ENCODE measurements around the gene STX8. TPM values are rescaled to one million over a fixed set of nuclear protein-coding genes. Genes with fewer than 3 reads are reported as not detected.
"Not testable (repeated sequence)": the region's sequence is repeated elsewhere in the genome, so short reads cannot be mapped to it uniquely, and the experiment has no call there.

The STX8 gene
- total RNA-seq, 8 experiments from 2014 or later = 44.1 to 98.1 (median 63.8) TPM

GRCh38 chr17:9339482-9339881, 236.1 kb downstream of the STX8 start:
- in situ Hi-C loops (cut with MboI; ENCODE audit: low pct_unique_long_range_greater_than_20kb in 2 of 9, low sequenced_read_pairs in 9 of 9, unreplicated experiment in 9 of 9) = loop anchor here in 1 of 9 experiments (25.0 kb wide), 1 partner anchor 102 kb away; no protein-coding TSS in a partner anchor
- not testable (repeated sequence) for H3K27ac ChIP-seq; H3K4me3 ChIP-seq; ATAC-seq (replicated peaks in 6 of 8)
- peaks cover 6 to 13% of the 10 kb centered on the region in 2 donors for H3K4me1 ChIP-seq (replicated peaks in 1 of 2)
- 17 to 100% (median 90%) methylated on average over 1 to 7 of the region's 10 CpGs; no CpG with 5 or more reads in 1 of the 10 experiments for WGBS, 10 experiments

- no peak for ATAC-seq (replicated peaks in 6 of 8)
- peaks cover 9 to 15% of the 10 kb centered on the region in 2 donors for H3K4me1 ChIP-seq (replicated peaks in 1 of 2)
- no peak overlapping the region for H3K27ac ChIP-seq
- 30 to 100% (median 79%) methylated on average over 1 to 2 of the region's 2 CpGs; no CpG with 5 or more reads in 1 of the 10 experiments for WGBS, 10 experiments
- in situ Hi-C loops (cut with MboI; ENCODE audit: low pct_unique_long_range_greater_than_20kb in 2 of 9, low sequenced_read_pairs in 9 of 9, unreplicated experiment in 9 of 9) = loop anchor here in 1 of 9 experiments (25.0 kb wide), 1 partner anchor 100 kb away; no protein-coding TSS in a partner anchor
- H3K4me3 ChIP-seq = no peak overlapping the region
Observed at GRCh38 chr17:9336817-9337216, 238.8 kb downstream of the STX8 start.

GRCh38 chr17:9334536-9335446, 240.8 kb downstream of the STX8 start:
- Histone ChIP-seq H3K27ac (no peak overlapping the region), H3K4me1 (replicated peaks in 1 of 2) (peaks cover 29% of the 10 kb centered on the region in 2 donors), H3K4me3 (no peak overlapping the region)
- no peak for ATAC-seq (replicated peaks in 6 of 8)
- 69 to 100% (median 85%) methylated on average over 1 to 10 of the region's 10 CpGs for WGBS, 10 experiments
- in situ Hi-C loops (cut with MboI; ENCODE audit: low pct_unique_long_range_greater_than_20kb in 2 of 9, low sequenced_read_pairs in 9 of 9, unreplicated experiment in 9 of 9) = loop anchor here in 1 of 9 experiments (25.0 kb wide), 1 partner anchor 97 kb away; no protein-coding TSS in a partner anchor

- in situ Hi-C loops (cut with MboI; ENCODE audit: low pct_unique_long_range_greater_than_20kb in 2 of 9, low sequenced_read_pairs in 9 of 9, unreplicated experiment in 9 of 9) = loop anchor here in 1 of 9 experiments (25.0 kb wide), 1 partner anchor 95 kb away; no protein-coding TSS in a partner anchor
- 20 to 94% (median 53%) methylated on average over 1 to 6 of the region's 6 CpGs; no CpG with 5 or more reads in 1 of the 10 experiments for WGBS, 10 experiments
- peak in 5 of 8 experiments; percentile 37 to 78 (median 70) for ATAC-seq (replicated peaks in 6 of 8)
- peak overlapping the region; percentile 61 to 76 for H3K27ac ChIP-seq
- H3K4me1 ChIP-seq (replicated peaks in 1 of 2) = peaks cover 31 to 33% of the 10 kb centered on the region in 2 donors
- no peak overlapping the region for H3K4me3 ChIP-seq
Observed at GRCh38 chr17:9332132-9332494, 243.5 kb downstream of the STX8 start.

- 0 to 91% (median 22%) methylated on average over 1 to 15 of the region's 16 CpGs for WGBS, 10 experiments
- H3K27ac ChIP-seq = peak overlapping the region; percentile 61 to 76
- in situ Hi-C loops (cut with MboI; ENCODE audit: low pct_unique_long_range_greater_than_20kb in 2 of 9, low sequenced_read_pairs in 9 of 9, unreplicated experiment in 9 of 9) = loop anchor here in 1 of 9 experiments (25.0 kb wide), 1 partner anchor 94 kb away; no protein-coding TSS in a partner anchor
- peak in 5 of 8 experiments; percentile 54 to 79 (median 70) for ATAC-seq (replicated peaks in 6 of 8)
- H3K4me3 ChIP-seq = peak overlapping the region in 3 of 5 donors; percentile 3 to 6 (median 4)
- H3K4me1 ChIP-seq (replicated peaks in 1 of 2) = peaks cover 31 to 33% of the 10 kb centered on the region in 2 donors
Observed at GRCh38 chr17:9331279-9332131, 244.1 kb downstream of the STX8 start.

- in situ Hi-C loops (cut with MboI; ENCODE audit: low pct_unique_long_range_greater_than_20kb in 2 of 9, low sequenced_read_pairs in 9 of 9, unreplicated experiment in 9 of 9) = loop anchor here in 1 of 9 experiments (25.0 kb wide), 1 partner anchor 93 kb away; no protein-coding TSS in a partner anchor
- H3K27ac ChIP-seq = peak overlapping the region; percentile 61 to 76
Observed at GRCh38 chr17:9330611-9331271, 244.9 kb downstream of the STX8 start.

GRCh38 chr17:9330141-9330540, 245.5 kb downstream of the STX8 start:
- H3K4me1 ChIP-seq (replicated peaks in 1 of 2) = peaks cover 31 to 33% of the 10 kb centered on the region in 2 donors
- peak in 5 of 8 experiments; percentile 27 to 45 (median 38) for ATAC-seq (replicated peaks in 6 of 8)
- 10 to 100% (median 58%) methylated on average over 1 to 4 of the region's 5 CpGs; no CpG with 5 or more reads in 2 of the 10 experiments for WGBS, 10 experiments

More at GRCh38 chr17:9330611-9331271, 244.9 kb downstream of the STX8 start:
- peaks cover 31 to 33% of the 10 kb centered on the region in 2 donors for H3K4me1 ChIP-seq (replicated peaks in 1 of 2)
- peak overlapping the region in 2 of 5 donors; percentile 1 to 4 for H3K4me3 ChIP-seq
- ATAC-seq (replicated peaks in 6 of 8) = peak in 6 of 8 experiments; percentile 14 to 60 (median 50)
- WGBS, 10 experiments = 36 to 97% (median 51%) methylated on average over 3 to 9 of the region's 21 CpGs; no CpG with 5 or more reads in 1 of the 10 experiments

GRCh38 chr17:9329251-9329921, 246.2 kb downstream of the STX8 start:
- peaks cover 31 to 33% of the 10 kb centered on the region in 2 donors for H3K4me1 ChIP-seq (replicated peaks in 1 of 2)
- WGBS, 10 experiments = 76 to 100% (median 89%) methylated on average over 1 to 9 of the region's 9 CpGs; no CpG with 5 or more reads in 2 of the 10 experiments
- H3K27ac ChIP-seq = no peak overlapping the region
- H3K4me3 ChIP-seq = no peak overlapping the region
- in situ Hi-C loops (cut with MboI; ENCODE audit: low pct_unique_long_range_greater_than_20kb in 2 of 9, low sequenced_read_pairs in 9 of 9, unreplicated experiment in 9 of 9) = loop anchor here in 1 of 9 experiments (25.0 kb wide), 1 partner anchor 92 kb away; no protein-coding TSS in a partner anchor
- ATAC-seq (replicated peaks in 6 of 8) = no peak

More at GRCh38 chr17:9330141-9330540, 245.5 kb downstream of the STX8 start:
- in situ Hi-C loops (cut with MboI; ENCODE audit: low pct_unique_long_range_greater_than_20kb in 2 of 9, low sequenced_read_pairs in 9 of 9, unreplicated experiment in 9 of 9) = loop anchor here in 1 of 9 experiments (25.0 kb wide), 1 partner anchor 93 kb away; no protein-coding TSS in a partner anchor
- peak overlapping the region; percentile 61 to 76 for H3K27ac ChIP-seq
- H3K4me3 ChIP-seq = no peak overlapping the region

GRCh38 chr17:9324864-9325263, 250.8 kb downstream of the STX8 start:
- ATAC-seq (replicated peaks in 6 of 8) = peak in 4 of 8 experiments; percentile 4 to 84 (median 56)
- peaks cover 16 to 19% of the 10 kb centered on the region in 2 donors for H3K4me1 ChIP-seq (replicated peaks in 1 of 2)
- H3K4me3 ChIP-seq = no peak overlapping the region
- in situ Hi-C loops (cut with MboI; ENCODE audit: low pct_unique_long_range_greater_than_20kb in 2 of 9, low sequenced_read_pairs in 9 of 9, unreplicated experiment in 9 of 9) = loop anchor here in 1 of 9 experiments (25.0 kb wide), 1 partner anchor 88 kb away; no protein-coding TSS in a partner anchor
- no peak overlapping the region for H3K27ac ChIP-seq
- WGBS, 10 experiments = 74 to 100% (median 90%) methylated on average over 1 to 4 of the region's 4 CpGs

- Histone ChIP-seq H3K27ac (peak overlapping the region; percentile 12 to 54), H3K4me3 (no peak overlapping the region), H3K4me1 (replicated peaks in 1 of 2) (peaks cover 13 to 14% of the 10 kb centered on the region in 2 donors)
- 25 to 100% (median 55%) methylated on average over 1 to 2 of the region's 2 CpGs; no CpG with 5 or more reads in 5 of the 10 experiments for WGBS, 10 experiments
- in situ Hi-C loops (cut with MboI; ENCODE audit: low pct_unique_long_range_greater_than_20kb in 2 of 9, low sequenced_read_pairs in 9 of 9, unreplicated experiment in 9 of 9) = no loop called here
- peak in 6 of 8 experiments; percentile 60 to 99 (median 98) for ATAC-seq (replicated peaks in 6 of 8)
Observed at GRCh38 chr17:9322326-9322725, 253.3 kb downstream of the STX8 start.

- peak in 5 of 8 experiments; percentile 52 to 60 (median 53) for ATAC-seq (replicated peaks in 6 of 8)
- 16 to 93% (median 38%) methylated on average over 2 to 5 of the region's 5 CpGs; no CpG with 5 or more reads in 3 of the 10 experiments for WGBS, 10 experiments
- Histone ChIP-seq H3K27ac (peak overlapping the region; percentile 12 to 54), H3K4me1 (replicated peaks in 1 of 2) (peaks cover 13 to 14% of the 10 kb centered on the region in 2 donors), H3K4me3 (no peak overlapping the region)
- in situ Hi-C loops (cut with MboI; ENCODE audit: low pct_unique_long_range_greater_than_20kb in 2 of 9, low sequenced_read_pairs in 9 of 9, unreplicated experiment in 9 of 9) = no loop called here
Observed at GRCh38 chr17:9321890-9322289, 253.7 kb downstream of the STX8 start.
